Naive thymus-derived CD4-positive, alpha-beta T cell (primary cell): ENCODE measurements around the gene ITGA4. TPM values are rescaled to one million over a fixed set of nuclear protein-coding genes. Genes with fewer than 3 reads are reported as not detected.

Experiments used
- ATAC-seq: fragments of 150-1000 bp; cut with Tn5 transposase; 2 replicates; pipeline ENCODE4 v1.10.0; 2021; ENCODE audit warnings: mild to moderate bottlenecking, moderate library complexity
- CTCF ChIA-PET: fragments of 350-600 bp; sonication (Branson Sonifier 250); formaldehyde crosslinking; loops from one replicate; lab custom pipeline; 2021; ENCODE audit warnings: antibody characterized with exemption; lab: Charles Lee
- POLR2A ChIA-PET: fragments of 350-600 bp; sonication (Branson Sonifier 250); formaldehyde crosslinking; loops from one replicate; lab custom pipeline; 2021; ENCODE audit warnings: antibody characterized with exemption, inconsistent platforms; lab: Charles Lee
- DNase-seq, 9 donors: peaks; one replicate each; pipeline versions ENCODE4 v3.0.0 to v3.0.0-alpha.2; 2020 to 2022; ENCODE audit warnings: mixed read lengths in 1 of 9
- H3K27ac ChIP-seq: one replicate; pipeline ENCODE4 v1.7.0; 2013; ENCODE audit warnings: mild to moderate bottlenecking, low read depth, low read length, moderate library complexity
- H3K27me3 ChIP-seq, 2 donors: one replicate each; pipeline ENCODE4 v1.7.0; 2013; ENCODE audit warnings: low read length in 2 of 2, mild to moderate bottlenecking in 2 of 2, moderate library complexity in 2 of 2; ENCODE audit not compliant: control insufficient read depth in 2 of 2, insufficient read depth in 2 of 2
- H3K36me3 ChIP-seq, 3 experiments: 1 replicate in 2 of 3; 2 replicates in 1 of 3; pipeline ENCODE4 v1.7.0; 2013; ENCODE audit warnings: low read length in 3 of 3, mild to moderate bottlenecking in 3 of 3, moderate library complexity in 1 of 3; ENCODE audit not compliant: insufficient read depth in 3 of 3, control insufficient read depth in 2 of 3
- H3K4me1 ChIP-seq, 2 donors: one replicate each; pipeline ENCODE4 v1.7.0; 2013; ENCODE audit warnings: low read length in 2 of 2, mild to moderate bottlenecking in 2 of 2, moderate library complexity in 1 of 2; ENCODE audit not compliant: control insufficient read depth in 2 of 2, insufficient read depth in 2 of 2
- H3K4me3 ChIP-seq: 2 replicates; pipeline ENCODE4 v1.7.0; 2013; ENCODE audit warnings: mild to moderate bottlenecking, low read length
- H3K9me3 ChIP-seq, 3 experiments: 1 replicate in 2 of 3; 2 replicates in 1 of 3; pipeline ENCODE4 v1.7.0; 2013; ENCODE audit warnings: low read length in 3 of 3; ENCODE audit not compliant: control insufficient read depth in 2 of 3
- H3K27ac Mint-ChIP-seq, 9 donors: one replicate each; pipeline ENCODE4 v1.8.0; 2020 to 2022; ENCODE audit warnings: mixed read lengths in 9 of 9, mild to moderate bottlenecking in 8 of 9, moderate library complexity in 5 of 9, inconsistent platforms in 2 of 9
- H3K27me3 Mint-ChIP-seq, 5 donors: one replicate each; pipeline ENCODE4 v1.8.0; 2021 to 2022; ENCODE audit warnings: mixed read lengths in 5 of 5, mild to moderate bottlenecking in 1 of 5
- H3K36me3 Mint-ChIP-seq, 5 donors: one replicate each; pipeline ENCODE4 v1.8.0; 2020 to 2022; ENCODE audit warnings: mixed read lengths in 5 of 5, mild to moderate bottlenecking in 3 of 5, inconsistent platforms in 1 of 5
- H3K4me1 Mint-ChIP-seq, 7 donors: one replicate each; pipeline ENCODE4 v1.8.0; 2020 to 2022; ENCODE audit warnings: mixed read lengths in 7 of 7, mild to moderate bottlenecking in 3 of 7, inconsistent platforms in 1 of 7
- H3K4me3 Mint-ChIP-seq, 10 donors: one replicate each; pipeline ENCODE4 v1.8.0; 2020 to 2022; ENCODE audit warnings: mild to moderate bottlenecking in 10 of 10, mixed read lengths in 10 of 10, moderate library complexity in 6 of 10, inconsistent platforms in 2 of 10
- H3K9me3 Mint-ChIP-seq, 11 donors: one replicate each; pipeline ENCODE4 v1.8.0; 2020 to 2022; ENCODE audit warnings: mixed read lengths in 11 of 11, mild to moderate bottlenecking in 4 of 11, inconsistent platforms in 1 of 11, moderate library complexity in 1 of 11
- intact Hi-C, 2 donors: fragments of 100-400 bp; cut with micrococcal nuclease; formaldehyde crosslinking; loops; one replicate each; pipeline ENCODE4 v1.15.1; 2023
- polyA plus RNA-seq, 2 donors: library from polyadenylated mRNA; unstranded; fragments of 300-500 nt; fragmentation: Illumina TruSeq; gene quantifications; one replicate each; pipeline ENCODE4 v1.2.3, GENCODE V29; 2021
- total RNA-seq, 6 experiments: library from RNA in 5 of 6; stranded (reverse) in 5 of 6; gene quantifications; 1 replicate in 5 of 6; 2 replicates in 1 of 6; pipeline ENCODE4 v1.2.3 and lab custom pipeline; 2021 to 2026

The ITGA4 gene
- total and polyA plus RNA-seq, 7 experiments from 2014 or later = 66.9 to 212 (median 151) TPM

GRCh38 chr2:181472990-181473389 lies 15.8 kb downstream of the ITGA4 start:
- Histone ChIP-seq H3K27me3 (no peaks in the 10 kb centered on the region), H3K27ac (peak overlapping the region; percentile 29), H3K9me3 (no peaks in the 10 kb centered on the region), H3K36me3 (peaks cover 6 to 28% (median 26%) of the 10 kb centered on the region in 3 experiments), H3K4me3 (no peak overlapping the region), H3K4me1 (peaks cover 33 to 49% of the 10 kb centered on the region in 2 donors)
- Mint-ChIP-seq H3K27ac (peak overlapping the region; percentile 8 to 89 (median 67)), H3K9me3 (peaks cover 0 to 8% (median 0%) of the 10 kb centered on the region in 11 donors), H3K4me1 (peaks cover 29 to 81% (median 62%) of the 10 kb centered on the region in 7 donors), H3K27me3 (no peaks in the 10 kb centered on the region), H3K4me3 (peak overlapping the region in 7 of 10 donors; percentile 20 to 81 (median 36)), H3K36me3 (peaks cover 15 to 76% (median 57%) of the 10 kb centered on the region in 5 donors)
- DNase-seq (no peak), ATAC-seq (no peak)
- intact Hi-C loops = loop anchor here in 1 of 2 donors (2.0 kb wide), 1 partner anchor 14 kb away; no protein-coding TSS in a partner anchor
- ChIA-PET POLR2A (interaction anchor here (1.3 kb wide), 1 partner anchor 368 kb away, joined by 3 read pairs; no protein-coding TSS in a partner anchor), CTCF (no interaction called here)

GRCh38 chr2:181474222-181474881 lies 17.2 kb downstream of the ITGA4 start:
- Mint-ChIP-seq H3K4me1 (peaks cover 25 to 72% (median 55%) of the 10 kb centered on the region in 7 donors), H3K9me3 (peaks cover 0 to 5% (median 0%) of the 10 kb centered on the region in 11 donors), H3K27ac (peak overlapping the region in 4 of 9 donors; percentile 4 to 85 (median 10)), H3K36me3 (peaks cover 18 to 70% (median 48%) of the 10 kb centered on the region in 5 donors), H3K4me3 (no peak overlapping the region), H3K27me3 (no peaks in the 10 kb centered on the region)
- peaks cover 28 to 43% of the 10 kb centered on the region in 2 donors for H3K4me1 ChIP-seq
- ChIA-PET CTCF (interaction anchor here (0.8 to 1.7 kb wide), 3 partner anchors 8 to 369 kb away, joined by 3 to 5 read pairs (median 5); no protein-coding TSS in a partner anchor), POLR2A (interaction anchor here (0.8 to 1.3 kb wide), 2 partner anchors 10 to 370 kb away, joined by 3 read pairs; no protein-coding TSS in a partner anchor)
- intact Hi-C loops = loop anchor here in 1 of 2 donors (2.0 kb wide), 1 partner anchor 14 kb away; no protein-coding TSS in a partner anchor
- H3K36me3 ChIP-seq = peaks cover 6 to 30% (median 28%) of the 10 kb centered on the region in 3 experiments
- no peak for ATAC-seq
- H3K9me3 ChIP-seq = no peaks in the 10 kb centered on the region
- H3K27ac ChIP-seq = no peak overlapping the region
- H3K27me3 ChIP-seq = no peaks in the 10 kb centered on the region
- no peak for DNase-seq
- H3K4me3 ChIP-seq = no peak overlapping the region

- Mint-ChIP-seq H3K4me1 (peaks cover 3 to 22% (median 4%) of the 10 kb centered on the region in 7 donors), H3K27me3 (no peaks in the 10 kb centered on the region), H3K36me3 (peaks cover 34 to 53% (median 46%) of the 10 kb centered on the region in 5 donors), H3K9me3 (no peaks in the 10 kb centered on the region), H3K27ac (peak overlapping the region in 2 of 9 donors; percentile 9 to 14), H3K4me3 (no peak overlapping the region)
- CTCF ChIA-PET = no interaction called here
- H3K27me3 ChIP-seq = no peaks in the 10 kb centered on the region
- H3K4me3 ChIP-seq = no peak overlapping the region
- H3K9me3 ChIP-seq = no peaks in the 10 kb centered on the region
- no peak for ATAC-seq
- no peak overlapping the region for H3K27ac ChIP-seq
- intact Hi-C loops = loop anchor here (2.0 to 5.0 kb wide), 3 partner anchors 14 to 39 kb away; no protein-coding TSS in a partner anchor
- POLR2A ChIA-PET = no interaction called here
- peaks cover 33 to 69% (median 65%) of the 10 kb centered on the region in 3 experiments for H3K36me3 ChIP-seq
- no peak for DNase-seq
- H3K4me1 ChIP-seq = no peaks in the 10 kb centered on the region
Observed at GRCh38 chr2:181483211-181483610, 26.0 kb downstream of the ITGA4 start.

GRCh38 chr2:181483876-181484275 lies 26.7 kb downstream of the ITGA4 start:
- H3K36me3 ChIP-seq = peaks cover 33 to 67% (median 65%) of the 10 kb centered on the region in 3 experiments
- intact Hi-C loops = loop anchor here (2.0 to 5.0 kb wide), 4 partner anchors 13 to 38 kb away; no protein-coding TSS in a partner anchor
- H3K27me3 ChIP-seq = no peaks in the 10 kb centered on the region
- ChIA-PET CTCF (no interaction called here), POLR2A (interaction anchor here (0.8 to 1.2 kb wide), 3 partner anchors 9 to 93 kb away, joined by 3 to 4 read pairs (median 3); no protein-coding TSS in a partner anchor)
- Mint-ChIP-seq H3K4me1 (peaks cover 3 to 21% (median 4%) of the 10 kb centered on the region in 7 donors), H3K36me3 (peaks cover 33 to 55% (median 46%) of the 10 kb centered on the region in 5 donors), H3K9me3 (no peaks in the 10 kb centered on the region), H3K27me3 (no peaks in the 10 kb centered on the region), H3K27ac (peak overlapping the region in 3 of 9 donors; percentile 4 to 10 (median 9)), H3K4me3 (no peak overlapping the region)
- no peak overlapping the region for H3K4me3 ChIP-seq
- DNase-seq (no peak), ATAC-seq (no peak)
- H3K9me3 ChIP-seq = no peaks in the 10 kb centered on the region
- H3K27ac ChIP-seq = no peak overlapping the region
- no peaks in the 10 kb centered on the region for H3K4me1 ChIP-seq

- Mint-ChIP-seq H3K9me3 (no peaks in the 10 kb centered on the region), H3K4me3 (no peak overlapping the region), H3K4me1 (peaks cover 3 to 25% (median 8%) of the 10 kb centered on the region in 7 donors), H3K27ac (peak overlapping the region in 3 of 9 donors; percentile 4 to 29 (median 28)), H3K36me3 (peaks cover 33 to 65% (median 54%) of the 10 kb centered on the region in 5 donors), H3K27me3 (no peaks in the 10 kb centered on the region)
- H3K27ac ChIP-seq = no peak overlapping the region
- intact Hi-C loops = loop anchor here (2.0 to 5.0 kb wide), 3 partner anchors 18 to 37 kb away; no protein-coding TSS in a partner anchor
- H3K4me1 ChIP-seq = no peaks in the 10 kb centered on the region
- H3K27me3 ChIP-seq = no peaks in the 10 kb centered on the region
- ATAC-seq (no peak), DNase-seq (no peak)
- ChIA-PET POLR2A (interaction anchor here (0.5 to 1.2 kb wide), 4 partner anchors 26 to 386 kb away, joined by 3 to 4 read pairs (median 4); no protein-coding TSS in a partner anchor), CTCF (interaction anchor here (1.2 kb wide), 1 partner anchor 27 kb away, joined by 4 read pairs; the partner anchor contains the start of gene ITGA4)
- H3K9me3 ChIP-seq = no peaks in the 10 kb centered on the region
- H3K4me3 ChIP-seq = no peak overlapping the region
- H3K36me3 ChIP-seq = peaks cover 33 to 71% (median 67%) of the 10 kb centered on the region in 3 experiments
Observed at GRCh38 chr2:181484851-181485637, 27.9 kb downstream of the ITGA4 start.

GRCh38 chr2:181485638-181485946 lies 28.4 kb downstream of the ITGA4 start:
- Mint-ChIP-seq H3K9me3 (no peaks in the 10 kb centered on the region), H3K36me3 (peaks cover 31 to 70% (median 54%) of the 10 kb centered on the region in 5 donors), H3K4me1 (peaks cover 3 to 25% (median 11%) of the 10 kb centered on the region in 7 donors), H3K27ac (peak overlapping the region in 1 of 9 donors; percentile 29), H3K4me3 (no peak overlapping the region), H3K27me3 (no peaks in the 10 kb centered on the region)
- no peak for DNase-seq
- no peak for ATAC-seq
- CTCF ChIA-PET = interaction anchor here (1.2 kb wide), 1 partner anchor 28 kb away, joined by 4 read pairs; the partner anchor contains the start of gene ITGA4
- POLR2A ChIA-PET = no interaction called here
- intact Hi-C loops = loop anchor here in 1 of 2 donors (2.0 kb wide), 1 partner anchor 19 kb away; no protein-coding TSS in a partner anchor
- Histone ChIP-seq H3K9me3 (no peaks in the 10 kb centered on the region), H3K4me1 (no peaks in the 10 kb centered on the region), H3K27me3 (no peaks in the 10 kb centered on the region), H3K27ac (no peak overlapping the region), H3K4me3 (no peak overlapping the region), H3K36me3 (peaks cover 33 to 67% (median 65%) of the 10 kb centered on the region in 3 experiments)
